ENCODE measurements around the gene ACAD11.

DNA sequence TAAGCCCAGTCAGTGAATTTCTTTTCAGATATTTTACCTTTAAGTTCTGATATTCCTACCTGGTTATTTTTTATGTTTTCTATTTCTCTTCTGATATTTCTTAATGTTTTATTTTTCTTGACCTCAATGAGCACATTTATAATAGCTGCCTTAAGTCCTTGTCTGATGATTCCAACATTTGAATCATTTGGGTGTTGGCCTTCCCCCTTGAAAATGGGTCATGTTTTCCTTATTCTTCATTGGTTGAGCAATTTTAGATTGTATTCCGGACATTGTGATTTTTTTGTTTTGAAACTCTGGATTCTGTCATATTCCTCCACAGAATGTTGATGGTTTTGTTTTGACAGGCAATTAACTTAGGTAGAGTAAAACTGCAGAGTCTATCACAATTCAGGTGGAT is 72.2 kb downstream of the ACAD11 start:
- TF ChIP-seq EZH2 (IDR thresholded peaks at IDR 0.05; ENCODE audit: borderline replicate concordance), result no peak
- TF ChIP-seq EZH2phosphoT487 (IDR thresholded peaks at IDR 0.05; ENCODE audit: low read depth, severe bottlenecking, unreplicated experiment), result no peak
- TF ChIP-seq, protein P1, sequence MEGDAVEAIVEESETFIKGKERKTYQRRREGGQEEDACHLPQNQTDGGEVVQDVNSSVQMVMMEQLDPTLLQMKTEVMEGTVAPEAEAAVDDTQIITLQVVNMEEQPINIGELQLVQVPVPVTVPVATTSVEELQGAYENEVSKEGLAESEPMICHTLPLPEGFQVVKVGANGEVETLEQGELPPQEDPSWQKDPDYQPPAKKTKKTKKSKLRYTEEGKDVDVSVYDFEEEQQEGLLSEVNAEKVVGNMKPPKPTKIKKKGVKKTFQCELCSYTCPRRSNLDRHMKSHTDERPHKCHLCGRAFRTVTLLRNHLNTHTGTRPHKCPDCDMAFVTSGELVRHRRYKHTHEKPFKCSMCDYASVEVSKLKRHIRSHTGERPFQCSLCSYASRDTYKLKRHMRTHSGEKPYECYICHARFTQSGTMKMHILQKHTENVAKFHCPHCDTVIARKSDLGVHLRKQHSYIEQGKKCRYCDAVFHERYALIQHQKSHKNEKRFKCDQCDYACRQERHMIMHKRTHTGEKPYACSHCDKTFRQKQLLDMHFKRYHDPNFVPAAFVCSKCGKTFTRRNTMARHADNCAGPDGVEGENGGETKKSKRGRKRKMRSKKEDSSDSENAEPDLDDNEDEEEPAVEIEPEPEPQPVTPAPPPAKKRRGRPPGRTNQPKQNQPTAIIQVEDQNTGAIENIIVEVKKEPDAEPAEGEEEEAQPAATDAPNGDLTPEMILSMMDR (IDR thresholded peaks at IDR 0.05; ENCODE audit: poor library complexity), result no peak

All from hepatocyte (in vitro differentiated cells).